Astrocyte of the cerebellum (primary cell): ENCODE data around the gene ATG2A.
A peak's percentile ranks its signal among the peaks of the same experiment; 100 is the strongest.

Source experiments
- DNase-seq: peaks from one replicate; pipeline ENCODE4 v3.0.0-alpha.2; 2011; ENCODE audit warnings: low read depth
- H3K4me3 ChIP-seq: 2 replicates; pipeline ENCODE4 v1.5.1; 2011; ENCODE audit warnings: mild to moderate bottlenecking, low read depth, low read length, moderate library complexity
- CTCF ChIP-seq: IDR thresholded peaks from 2 replicates; pipeline ENCODE4 v1.5.1; 2012; ENCODE audit warnings: low read length, low read depth, moderate library complexity, mild to moderate bottlenecking; ENCODE audit errors: missing control alignments
- in situ Hi-C: cut with HindIII; loops from 2 replicates; pipeline ENCODE4 v1.10.0; 2017; ENCODE audit warnings: low sequenced_read_pairs

ATG2A gene

GRCh38 chr11:64916775-64917662 is at the start of gene ATG2A:
Gene ATG2A, minus strand, starts transcription at chr11:64917209. Its CDS starts 74 bp downstream, at chr11:64917135.
- in situ Hi-C loops, result no loop called here
- H3K4me3 ChIP-seq, result peak within 1 kb of the TSS; percentile 75
- DNase-seq, result peak; percentile 99
- TF ChIP-seq CTCF, result no peak

DNA sequence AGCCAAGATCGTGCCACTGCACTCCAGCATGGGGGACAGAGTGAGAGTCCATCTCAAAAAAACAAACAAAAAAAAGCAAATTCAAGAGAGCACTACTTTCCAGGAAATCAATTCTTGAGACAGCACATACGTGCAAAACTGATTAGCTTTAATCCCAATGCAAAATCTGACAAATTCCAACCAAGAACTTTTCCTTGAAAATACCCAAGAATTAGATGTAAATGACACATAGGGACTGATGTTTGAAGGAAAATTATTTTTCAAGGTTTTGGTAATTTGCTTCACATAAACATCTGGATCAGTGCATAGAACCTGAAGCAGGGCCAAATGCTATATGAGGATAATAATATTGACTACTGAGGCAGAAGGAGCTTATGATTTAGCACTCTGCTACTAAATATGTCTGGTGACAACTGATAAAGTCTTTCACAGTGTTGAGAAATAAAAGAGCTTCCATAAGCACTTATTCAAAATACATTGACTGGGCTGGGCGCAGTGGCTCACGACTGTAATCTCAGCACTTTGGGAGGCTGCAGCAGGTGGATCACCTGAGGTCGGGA is 46.1 kb upstream of the ATG2A start:
- TF ChIP-seq CTCF, result no peak
- in situ Hi-C loops, result no loop called here
- no peak for DNase-seq
- H3K4me3 ChIP-seq, result no peak overlapping the region

DNA sequence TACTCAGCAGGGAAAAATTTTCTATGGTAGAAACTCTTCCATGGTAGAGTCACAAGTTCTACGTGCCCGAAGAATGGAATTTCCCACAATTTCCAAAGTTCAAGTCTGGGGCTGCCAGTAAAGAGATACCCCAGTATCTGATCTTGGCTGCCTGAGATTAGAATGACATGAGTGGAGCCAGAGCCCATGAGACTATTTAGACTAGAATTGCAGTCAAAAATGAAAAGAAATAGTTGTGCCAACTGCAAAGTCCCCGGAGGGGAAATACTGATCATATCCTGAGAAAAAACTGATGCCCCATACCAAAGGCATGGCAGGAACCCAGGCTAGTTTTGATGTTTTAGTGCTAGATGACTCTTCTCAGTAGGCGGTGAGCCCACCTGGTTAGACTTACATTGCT is 43.7 kb upstream of the ATG2A start:
- no peak for DNase-seq
- no peak for TF ChIP-seq CTCF
- H3K4me3 ChIP-seq, result no peak overlapping the region
- in situ Hi-C loops, result no loop called here

DNA sequence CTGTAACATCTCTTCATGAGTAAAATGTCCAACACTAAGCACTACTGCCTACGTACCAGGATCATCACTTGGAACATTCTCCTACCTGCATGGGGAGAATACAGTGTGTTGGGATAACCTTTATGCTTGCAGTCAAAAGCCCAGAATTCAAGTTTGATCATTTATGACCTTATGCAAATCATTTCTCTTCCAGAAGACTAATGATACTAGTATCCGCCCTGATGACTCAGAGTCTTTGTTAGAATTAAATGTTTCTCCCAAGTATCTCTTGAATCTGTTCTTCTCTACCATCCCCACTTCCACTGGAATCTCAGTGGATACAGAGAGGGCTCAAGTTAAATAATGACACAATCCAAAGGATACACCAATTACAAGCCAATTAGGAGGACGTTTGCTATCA is 42.5 kb upstream of the ATG2A start:
- in situ Hi-C loops, result no loop called here
- no peak for TF ChIP-seq CTCF
- no peak for DNase-seq
- H3K4me3 ChIP-seq, result no peak overlapping the region

GRCh38 chr11:64954201-64954600 is 37.2 kb upstream of the ATG2A start:
- no peak for TF ChIP-seq CTCF
- in situ Hi-C loops, result no loop called here
- no peak overlapping the region for H3K4me3 ChIP-seq
- DNase-seq, result no peak

DNA sequence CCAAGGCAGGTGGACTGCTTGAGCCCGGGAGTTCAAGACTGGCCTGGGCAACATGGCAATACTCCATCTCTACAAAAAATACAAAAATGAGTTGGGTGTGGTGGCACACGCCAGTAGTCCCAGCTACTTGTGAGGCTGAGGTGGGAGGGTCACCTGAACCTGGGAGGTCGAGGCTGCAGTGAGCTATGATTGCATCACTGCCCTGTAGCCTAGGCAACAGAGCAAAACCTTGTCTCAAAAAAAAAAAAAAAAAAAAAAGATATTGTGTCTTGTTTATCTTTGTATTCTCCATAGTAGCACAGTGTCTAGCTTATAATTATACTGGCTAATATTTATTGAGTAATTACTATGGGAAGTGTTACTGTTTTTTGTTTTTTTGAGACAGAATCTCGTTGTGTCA is 34.5 kb upstream of the ATG2A start:
- in situ Hi-C loops, result no loop called here
- no peak for DNase-seq
- TF ChIP-seq CTCF, result no peak
- H3K4me3 ChIP-seq, result no peak overlapping the region
